Urinary bladder (tissue), 4 donors: Measurements from ENCODE around the gene DDX46. TPM values are rescaled to one million over a fixed set of nuclear protein-coding genes. Genes with fewer than 3 reads are reported as not detected.
"Not testable (repeated sequence)": the region's sequence is repeated elsewhere in the genome, so short reads cannot be mapped to it uniquely, and the experiment has no call there.

Experiments
- DNase-seq: peaks from one replicate; pipeline ENCODE4 v3.0.0-alpha.2; 2015; ENCODE audit errors: extremely low spot score
- H3K27ac ChIP-seq: one replicate; pipeline ENCODE4 v1.5.1; 2013; ENCODE audit warnings: low read depth, mild to moderate bottlenecking, moderate library complexity
- H3K36me3 ChIP-seq: one replicate; pipeline ENCODE4 v1.6.1; 2013; ENCODE audit warnings: mild to moderate bottlenecking, moderate library complexity; ENCODE audit not compliant: insufficient read depth
- H3K4me1 ChIP-seq: one replicate; pipeline ENCODE4 v1.6.1; 2013; ENCODE audit warnings: mild to moderate bottlenecking, moderate library complexity; ENCODE audit not compliant: insufficient read depth
- H3K4me3 ChIP-seq: one replicate; pipeline ENCODE4 v1.5.1; 2013; ENCODE audit warnings: low read depth, low read length
- WGBS: extraction: QIAGEN DNeasy Blood & Tissue Kit; methylation state at CpG from one replicate; pipeline ENCODE4 v1.1.7; 2013; 5-methylcytosine and 5-hydroxymethylcytosine counted together
- polyA plus RNA-seq: library from polyadenylated mRNA; stranded (reverse); fragments of 200-250 nt; gene quantifications from one replicate; pipeline ENCODE4 v1.2.3, GENCODE V29; 2013
- total RNA-seq: library from RNA; depleted of rRNA; stranded (reverse); fragments of >200 nt; gene quantifications from one replicate; pipeline ENCODE4 v1.2.3, GENCODE V29; 2014
- donor health status: healthy with polysubstance abuse.
- donor health status: healthy.

Gene DDX46
- total and polyA plus RNA-seq, 2 donors, result 28.4 to 50.5 TPM

- Histone ChIP-seq H3K27ac (no peak overlapping the region), H3K4me1 (no peaks in the 10 kb centered on the region), H3K4me3 (no peak overlapping the region), H3K36me3 (peaks cover 3% of the 10 kb centered on the region)
- no peak for DNase-seq
- WGBS, result 96% methylated on average over 3 of the region's 3 CpGs
Measured at GRCh38 chr5:134837530-134838181, 79.1 kb downstream of the DDX46 start.

GRCh38 chr5:134838361-134838760 lies 79.8 kb downstream of the DDX46 start:
- H3K27ac ChIP-seq, DNase-seq, H3K4me1 ChIP-seq, H3K36me3 ChIP-seq, H3K4me3 ChIP-seq: not testable (repeated sequence)
- WGBS, result 88% methylated on average over 9 of the region's 9 CpGs

GRCh38 chr5:134840811-134841210 lies 82.2 kb downstream of the DDX46 start:
- Histone ChIP-seq H3K36me3 (peaks cover 2% of the 10 kb centered on the region), H3K4me1 (no peaks in the 10 kb centered on the region)

GRCh38 chr5:134844252-134844651 lies 85.7 kb downstream of the DDX46 start:
- no peak for DNase-seq
- Histone ChIP-seq H3K4me1 (peaks cover 1% of the 10 kb centered on the region), H3K36me3 (peaks cover 1% of the 10 kb centered on the region), H3K27ac (no peak overlapping the region), H3K4me3 (no peak overlapping the region)
- WGBS, result 90% methylated on average over 1 of the region's 1 CpG

More at GRCh38 chr5:134840811-134841210, 82.2 kb downstream of the DDX46 start:
- H3K27ac ChIP-seq, result no peak overlapping the region
- H3K4me3 ChIP-seq, result no peak overlapping the region
- WGBS, result 93% methylated on average over 3 of the region's 3 CpGs
- DNase-seq, result no peak

- H3K4me1 ChIP-seq, result peaks cover 1% of the 10 kb centered on the region
- H3K27ac ChIP-seq, result peak overlapping the region; percentile 79
- WGBS, result 4% methylated on average over 12 of the region's 12 CpGs
- H3K4me3 ChIP-seq, result peak overlapping the region; percentile 66
- H3K36me3 ChIP-seq, result peaks cover 1% of the 10 kb centered on the region
- no peak for DNase-seq
Measured at GRCh38 chr5:134845335-134845851, 86.8 kb downstream of the DDX46 start.

GRCh38 chr5:134845852-134846640 lies 87.5 kb downstream of the DDX46 start, which contains the start of gene C5orf24:
Gene C5orf24, plus strand, starts transcription at chr5:134845968. Its CDS starts 8,933 bp downstream, at chr5:134854901.
- H3K4me1 ChIP-seq, result peaks cover 1% of the 10 kb centered on the region
- peaks cover 1% of the 10 kb centered on the region for H3K36me3 ChIP-seq
- H3K4me3 ChIP-seq, result peak within 1 kb of the TSS; percentile 66
- peak; percentile 81 for DNase-seq
- peak within 1 kb of the TSS; percentile 79 for H3K27ac ChIP-seq
- under 1% methylated on average over 84 of the region's 84 CpGs for WGBS

- Histone ChIP-seq H3K36me3 (peaks cover 1% of the 10 kb centered on the region), H3K4me3 (peak overlapping the region; percentile 66), H3K27ac (peak overlapping the region; percentile 77), H3K4me1 (peaks cover 1% of the 10 kb centered on the region)
- WGBS, result under 1% methylated on average over 11 of the region's 11 CpGs
- no peak for DNase-seq
Measured at GRCh38 chr5:134846641-134846960, 88.0 kb downstream of the DDX46 start.

GRCh38 chr5:134849434-134849933 lies 90.9 kb downstream of the DDX46 start:
- H3K4me3 ChIP-seq, H3K36me3 ChIP-seq, DNase-seq, H3K4me1 ChIP-seq, H3K27ac ChIP-seq: not testable (repeated sequence)
- 85% methylated on average over 7 of the region's 7 CpGs for WGBS

- no peak for DNase-seq
- 58% methylated on average over 1 of the region's 1 CpG for WGBS
- no peak overlapping the region for H3K27ac ChIP-seq
- H3K4me3 ChIP-seq, result no peak overlapping the region
- H3K4me1 ChIP-seq, result peaks cover 1% of the 10 kb centered on the region
- no peaks in the 10 kb centered on the region for H3K36me3 ChIP-seq
Measured at GRCh38 chr5:134851307-134851923, 92.8 kb downstream of the DDX46 start.

GRCh38 chr5:134856465-134856864 lies 97.9 kb downstream of the DDX46 start:
- not testable (repeated sequence) for H3K4me3 ChIP-seq, H3K36me3 ChIP-seq, H3K4me1 ChIP-seq, DNase-seq, H3K27ac ChIP-seq
- WGBS, result 92% methylated on average over 7 of the region's 7 CpGs

GRCh38 chr5:134857401-134857800 lies 98.8 kb downstream of the DDX46 start:
- WGBS, result 65% methylated on average over 3 of the region's 3 CpGs
- Histone ChIP-seq H3K4me1 (no peaks in the 10 kb centered on the region), H3K4me3 (no peak overlapping the region), H3K27ac (no peak overlapping the region), H3K36me3 (no peaks in the 10 kb centered on the region)
- DNase-seq, result no peak

- DNase-seq, result no peak
- WGBS, result 84% methylated on average over 2 of the region's 2 CpGs
- Histone ChIP-seq H3K4me3 (no peak overlapping the region), H3K27ac (no peak overlapping the region), H3K36me3 (no peaks in the 10 kb centered on the region), H3K4me1 (no peaks in the 10 kb centered on the region)
Measured at GRCh38 chr5:134864707-134865106, 106.1 kb downstream of the DDX46 start.

GRCh38 chr5:134873494-134873893 lies 114.9 kb downstream of the DDX46 start:
- no peak for DNase-seq
- peak overlapping the region; percentile 96 for H3K27ac ChIP-seq
- H3K4me1 ChIP-seq, result no peaks in the 10 kb centered on the region
- no peaks in the 10 kb centered on the region for H3K36me3 ChIP-seq
- H3K4me3 ChIP-seq, result peak overlapping the region; percentile 67
- 80% methylated on average over 6 of the region's 6 CpGs for WGBS
